ENCODE measurements around the gene TRIP6.

- TF ChIP-seq CTCF (IDR thresholded peaks at IDR 0.05) (no peak), POLR2A (IDR thresholded peaks at IDR 0.05) (no peak)
Measured at GRCh38 chr7:100826514-100827329, 40.5 kb upstream of the TRIP6 start.
